GM19324 (cell line): Measurements from ENCODE around the gene OSER1.
"Not testable (repeated sequence)": the region's sequence is repeated elsewhere in the genome, so short reads cannot be mapped to it uniquely, and the experiment has no call there.

Experiments
- ATAC-seq: cut with Tn5 transposase; IDR thresholded peaks from one replicate; pipeline ENCODE4 v1.9.1; 2021; ENCODE audit warnings: mild to moderate bottlenecking, moderate library complexity; ENCODE audit not compliant: unreplicated experiment, low FRiP score

OSER1 gene

DNA sequence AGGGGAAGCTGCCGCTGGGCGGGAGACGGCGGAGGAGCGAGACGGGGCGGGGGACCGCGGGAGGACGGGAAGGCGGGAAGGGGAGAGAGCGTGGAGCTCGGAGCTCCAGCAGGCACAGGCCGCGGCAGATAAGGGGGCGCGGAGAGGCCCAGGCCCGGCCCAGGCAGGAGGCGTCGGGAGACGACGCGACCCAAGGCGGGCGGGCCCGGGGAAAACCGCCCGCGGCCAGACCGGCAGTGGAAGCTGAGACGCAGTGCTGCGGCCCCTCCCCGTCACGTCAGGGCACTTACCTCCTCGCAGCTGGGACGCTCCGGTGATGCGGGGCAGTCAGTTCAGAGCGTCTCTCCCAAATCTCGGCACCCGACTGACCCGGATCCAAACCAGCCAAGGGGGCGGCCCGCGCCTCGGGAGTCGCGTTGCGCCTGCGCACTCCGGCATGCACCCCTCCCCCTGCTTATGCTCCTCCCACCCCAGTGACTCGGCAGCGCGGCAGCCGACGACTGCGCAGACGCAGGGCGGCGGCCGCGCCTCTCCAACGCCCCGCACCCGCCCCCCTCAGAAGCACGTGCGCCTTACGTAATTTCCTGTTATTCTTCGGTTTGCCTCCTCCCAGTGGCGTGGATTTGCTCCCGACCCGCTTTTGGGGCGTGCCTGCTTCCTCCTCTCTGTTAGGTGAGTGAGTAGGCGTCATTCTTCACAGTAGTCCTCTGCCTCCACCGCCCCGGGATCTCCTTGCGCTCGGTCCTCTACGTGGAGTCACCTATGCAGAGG is at the start of gene OSER1:
Gene OSER1 (minus strand): TSS at position 366 of the 771 bp plus-strand sequence. CDS start 3,814 bp downstream, outside the sequence.
- ATAC-seq, result peak; percentile 93

DNA sequence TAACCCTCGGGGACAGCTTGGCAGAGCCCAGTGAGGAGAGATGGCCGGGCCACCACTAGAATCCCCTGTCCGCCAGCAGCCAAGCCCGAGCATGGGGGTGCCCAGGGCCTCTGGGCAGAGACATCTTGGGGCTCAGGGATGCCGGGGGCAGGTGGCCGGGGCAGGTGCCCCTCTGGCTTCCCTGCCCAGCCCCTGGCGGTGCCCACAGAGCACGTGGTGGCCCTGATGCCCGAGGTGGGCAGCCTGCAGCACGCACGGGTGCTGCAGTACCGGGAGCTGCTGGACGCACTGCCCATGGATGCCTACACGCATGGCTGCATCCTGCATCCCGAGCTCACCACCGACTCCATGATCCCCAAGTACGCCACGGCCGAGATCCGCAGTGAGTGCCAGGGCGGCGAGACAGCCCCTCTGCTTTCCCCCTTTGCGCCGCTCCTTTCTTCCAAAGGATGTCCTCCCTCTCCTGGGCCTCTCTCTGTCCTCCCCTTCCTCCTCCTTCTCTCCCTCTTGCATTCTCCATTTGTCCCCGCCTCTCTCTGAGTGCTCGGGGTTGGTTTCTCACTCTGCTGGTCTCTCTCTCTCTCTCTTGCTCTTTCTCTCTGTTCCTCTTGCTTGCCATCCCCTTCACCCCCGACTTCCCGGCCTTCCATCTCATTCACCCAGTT is 47.8 kb upstream of the OSER1 start:
- ATAC-seq, result no peak

- ATAC-seq, result no peak
Measured at GRCh38 chr20:44256961-44257360, 46.4 kb upstream of the OSER1 start.

GRCh38 chr20:44255942-44256341 is 45.4 kb upstream of the OSER1 start:
- ATAC-seq, result no peak

GRCh38 chr20:44254073-44254472 is 43.5 kb upstream of the OSER1 start:
- ATAC-seq, result no peak

DNA sequence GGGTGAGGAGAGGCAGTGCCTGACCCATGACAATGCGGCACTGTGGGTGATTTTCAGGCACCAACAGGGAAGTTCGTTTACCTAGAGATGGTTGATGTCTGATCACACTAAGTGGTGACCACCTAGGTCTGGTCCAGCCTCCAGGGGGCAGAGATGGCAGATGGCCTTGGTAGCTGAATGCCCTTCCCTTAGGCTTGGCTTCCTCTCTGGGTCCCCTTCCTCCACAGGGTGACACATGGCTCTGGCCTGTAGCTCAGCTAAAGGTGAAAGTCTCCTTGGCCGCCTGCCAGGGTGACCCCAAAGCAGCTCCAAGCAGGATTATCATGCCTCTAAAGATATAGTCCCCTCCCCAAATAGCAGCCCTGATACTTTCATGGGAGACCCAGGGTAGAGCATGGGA is 43.0 kb upstream of the OSER1 start:
- no peak for ATAC-seq

DNA sequence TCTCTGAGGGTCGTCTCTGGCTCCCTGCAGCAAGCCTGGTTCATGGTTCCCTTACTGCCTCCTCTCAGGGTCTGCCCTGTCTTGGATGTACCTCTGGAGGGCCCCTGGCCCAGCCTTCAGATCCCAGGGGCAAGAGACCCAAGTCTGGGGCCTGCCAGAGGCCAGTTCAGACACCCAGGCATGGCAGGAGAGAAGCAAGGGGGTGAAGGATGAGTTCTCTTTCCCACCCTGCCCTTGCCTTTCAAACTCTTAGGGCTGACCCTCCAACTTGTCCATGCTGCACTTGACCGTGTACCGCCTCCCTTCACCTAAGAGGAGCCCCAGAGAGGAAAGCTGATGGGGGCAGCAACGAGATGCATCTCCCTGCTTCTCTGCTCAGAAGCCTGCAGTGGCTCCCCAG is 40.7 kb upstream of the OSER1 start:
- ATAC-seq, result no peak

DNA sequence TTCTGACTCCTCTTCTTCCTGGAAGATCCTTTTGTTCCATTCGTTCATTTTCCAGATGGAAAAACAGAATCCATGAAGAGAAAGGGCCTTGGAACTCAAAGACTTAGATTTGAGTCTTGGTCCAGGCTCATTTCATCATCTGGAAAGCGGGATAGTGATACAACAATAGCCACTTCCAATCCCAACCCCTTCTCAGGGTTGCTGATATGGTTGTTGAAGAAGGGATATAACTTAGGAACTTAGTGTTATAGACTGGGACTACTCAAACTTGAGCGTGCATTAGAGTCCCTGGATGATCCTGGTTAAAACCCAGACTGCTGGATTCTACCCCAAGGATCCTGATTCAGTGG is 37.8 kb upstream of the OSER1 start:
- no peak for ATAC-seq

DNA sequence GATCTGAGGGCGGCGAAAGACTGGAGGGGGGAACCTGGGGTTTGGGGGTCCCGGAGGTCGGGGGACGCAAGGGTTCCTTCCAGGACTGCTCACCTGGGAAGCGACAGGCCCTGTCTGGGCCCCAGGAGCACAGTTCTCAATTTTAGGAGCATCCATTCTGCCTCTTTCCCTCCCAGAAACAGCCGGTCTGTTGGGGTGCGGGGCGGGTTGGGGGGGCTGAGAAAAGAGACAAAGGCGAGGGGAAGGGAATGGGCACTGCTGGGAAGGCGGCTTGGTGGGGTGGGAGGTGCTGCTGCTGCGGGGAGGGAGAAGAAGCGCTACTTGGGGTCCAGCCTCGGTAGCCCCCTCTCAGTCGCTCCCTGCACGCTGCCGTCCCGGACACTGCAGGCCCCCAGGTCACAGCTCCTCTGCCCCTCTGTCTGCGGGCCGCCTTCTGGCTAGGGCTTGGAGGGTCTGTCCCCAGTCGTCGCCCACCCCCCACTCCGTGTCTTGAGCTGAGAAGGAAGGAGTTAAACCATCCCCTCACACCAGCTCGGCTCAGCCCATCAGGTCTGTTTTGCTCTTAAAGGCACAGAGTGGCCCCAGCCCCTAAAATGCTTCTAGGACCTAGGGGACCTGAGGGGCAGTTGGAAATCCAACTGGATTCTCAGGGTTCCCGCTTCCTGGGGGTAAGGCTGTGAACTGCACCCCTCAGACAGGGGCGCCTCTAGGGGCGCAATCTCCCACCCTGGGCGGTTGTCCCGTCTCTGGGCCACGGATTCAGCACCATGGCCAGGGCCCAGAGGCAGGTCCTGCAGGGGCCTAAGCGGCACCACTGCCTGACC is 37.2 kb upstream of the OSER1 start:
- no peak for ATAC-seq

DNA sequence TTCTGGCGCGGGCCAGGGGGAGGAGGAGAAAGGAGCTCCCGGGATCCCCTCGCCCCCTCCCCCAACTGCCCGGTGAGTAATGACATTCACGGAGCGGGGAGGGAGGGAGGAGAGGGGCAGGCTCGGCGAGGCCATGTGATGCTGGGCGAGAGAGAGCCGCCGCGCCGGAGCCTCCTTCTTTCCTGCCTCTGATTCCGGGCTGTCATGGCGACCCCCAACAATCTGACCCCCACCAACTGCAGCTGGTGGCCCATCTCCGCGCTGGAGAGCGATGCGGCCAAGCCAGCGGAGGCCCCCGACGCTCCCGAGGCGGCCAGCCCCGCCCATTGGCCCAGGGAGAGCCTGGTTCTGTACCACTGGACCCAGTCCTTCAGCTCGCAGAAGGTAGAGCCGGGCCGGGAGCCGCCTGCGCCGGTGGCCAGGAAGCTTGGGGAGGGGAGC is 36.6 kb upstream of the OSER1 start, which contains the start of gene GDAP1L1:
Gene GDAP1L1 (plus strand): TSS at position 178 of the 441 bp plus-strand sequence. CDS start 27 bp downstream, at position 205.
- no peak for ATAC-seq

DNA sequence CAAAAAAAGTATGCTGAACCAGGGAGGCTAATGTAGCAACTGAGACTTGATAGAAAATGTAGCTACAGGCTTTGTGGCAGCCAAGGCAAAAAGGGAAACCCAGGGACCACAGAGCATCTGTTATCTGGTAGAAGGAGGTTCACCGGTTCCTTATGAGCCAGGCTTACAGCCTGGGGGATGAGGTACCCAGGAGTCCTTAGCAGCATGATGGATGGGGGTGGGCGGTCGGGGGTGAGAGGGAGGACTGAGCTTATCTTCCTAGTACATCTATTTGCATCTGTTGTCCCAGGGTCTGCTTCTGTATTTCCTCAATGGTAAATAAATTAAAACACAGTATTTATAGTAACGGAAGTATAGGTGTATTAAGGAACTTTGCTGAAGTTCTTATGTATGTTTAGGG is 35.4 kb upstream of the OSER1 start:
- ATAC-seq, result no peak

GRCh38 chr20:44241796-44242195 is 31.2 kb upstream of the OSER1 start:
- ATAC-seq, result no peak

DNA sequence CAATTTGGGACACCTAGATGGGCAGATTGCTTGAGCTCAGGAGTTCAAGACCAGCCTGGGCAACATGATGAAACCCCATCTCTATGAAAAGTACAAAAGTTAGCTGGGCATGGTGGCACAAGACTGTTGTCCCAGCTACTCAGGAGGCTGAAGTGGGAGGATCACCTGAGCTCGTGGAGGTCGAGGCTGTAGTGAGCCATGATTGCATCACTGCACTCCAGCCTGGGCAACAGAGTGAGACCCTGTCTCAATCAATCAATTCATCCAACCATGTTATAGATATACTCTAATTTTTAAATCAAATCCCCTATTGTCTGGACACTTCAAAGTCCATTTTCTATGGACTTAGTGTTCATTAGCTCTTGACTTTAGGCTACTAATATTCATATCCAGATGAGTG is 26.3 kb upstream of the OSER1 start:
- not testable (repeated sequence) for ATAC-seq

- no peak for ATAC-seq
Measured at GRCh38 chr20:44235702-44236101, 25.1 kb upstream of the OSER1 start.

DNA sequence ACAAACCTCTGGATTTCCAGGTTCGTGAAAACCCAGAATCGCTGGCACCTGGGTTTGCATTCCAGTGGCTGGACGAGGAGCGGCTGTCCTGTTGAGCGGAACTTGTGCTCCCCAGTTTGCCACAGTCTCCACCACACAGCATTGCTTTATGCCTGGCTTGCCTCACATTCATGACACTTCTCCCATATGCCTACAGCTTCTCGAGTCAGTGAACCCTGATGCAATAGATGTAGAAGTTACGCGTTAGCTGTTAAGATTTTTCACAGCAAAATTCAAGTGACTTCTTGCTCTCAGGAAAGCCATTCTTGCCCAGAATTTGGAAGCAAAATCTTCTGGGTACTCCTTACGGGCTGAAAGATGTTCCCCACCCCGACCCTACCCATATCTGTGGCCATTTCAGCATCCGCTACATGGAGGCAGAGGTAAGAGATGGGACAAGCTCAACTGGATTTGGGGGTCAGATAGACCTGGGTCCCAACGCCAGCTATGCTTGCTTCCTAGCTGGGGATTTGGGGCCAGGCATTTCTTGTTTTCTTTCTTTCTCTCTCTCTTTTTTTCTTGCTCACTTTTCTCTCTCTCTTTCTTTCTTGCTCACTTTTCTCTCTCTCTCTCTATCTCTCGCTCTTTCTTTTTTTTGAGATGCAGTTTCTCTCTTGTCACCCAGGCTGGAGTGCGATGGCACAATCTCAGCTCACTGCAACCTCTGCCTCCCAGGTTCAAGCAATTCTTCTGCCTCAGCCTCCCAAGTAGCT is 24.2 kb upstream of the OSER1 start:
- ATAC-seq, result no peak

GRCh38 chr20:44233436-44234016 is 23.0 kb upstream of the OSER1 start:
- no peak for ATAC-seq

DNA sequence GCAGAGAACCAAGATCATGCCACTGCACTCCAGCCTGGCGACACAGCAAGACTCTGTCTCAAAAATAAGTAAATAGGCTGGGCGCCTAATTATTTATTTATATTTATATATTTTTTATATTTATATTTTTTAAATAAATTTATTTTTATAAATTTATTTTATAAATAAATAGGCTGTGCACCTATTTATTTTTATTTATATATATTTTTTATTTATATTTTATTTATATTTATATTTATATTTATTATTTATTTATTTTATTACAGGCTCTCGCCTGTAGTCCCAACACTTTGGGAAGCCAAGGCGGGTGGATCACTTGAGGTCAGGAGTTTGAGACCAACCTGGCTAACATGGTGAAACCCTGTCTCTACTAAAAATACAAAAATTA is 21.9 kb upstream of the OSER1 start:
- not testable (repeated sequence) for ATAC-seq

GRCh38 chr20:44231713-44232468 is 21.3 kb upstream of the OSER1 start:
- no peak for ATAC-seq

GRCh38 chr20:44231193-44231592 is 20.6 kb upstream of the OSER1 start:
- ATAC-seq, result no peak
